Loucy (cell line): ENCODE measurements around the gene HYLS1.
A peak's percentile ranks its signal among the peaks of the same experiment; 100 is the strongest.

Source experiments
- EZH2phosphoT487 ChIP-seq: fragments of 200-600 bp; IDR thresholded peaks from 2 replicates; pipeline ENCODE4 v1.6.1; 2018; ENCODE audit warnings: antibody characterized with exemption, mild to moderate bottlenecking, moderate library complexity, borderline replicate concordance
- TF ChIP-seq, protein P1 (sequence below): fragments of 200-600 bp; sonication (generic); conservative IDR thresholded peaks from 2 replicates; pipeline ENCODE4 v1.5.1; 2014; ENCODE audit warnings: mild to moderate bottlenecking, antibody characterized with exemption, low read length

DNA sequence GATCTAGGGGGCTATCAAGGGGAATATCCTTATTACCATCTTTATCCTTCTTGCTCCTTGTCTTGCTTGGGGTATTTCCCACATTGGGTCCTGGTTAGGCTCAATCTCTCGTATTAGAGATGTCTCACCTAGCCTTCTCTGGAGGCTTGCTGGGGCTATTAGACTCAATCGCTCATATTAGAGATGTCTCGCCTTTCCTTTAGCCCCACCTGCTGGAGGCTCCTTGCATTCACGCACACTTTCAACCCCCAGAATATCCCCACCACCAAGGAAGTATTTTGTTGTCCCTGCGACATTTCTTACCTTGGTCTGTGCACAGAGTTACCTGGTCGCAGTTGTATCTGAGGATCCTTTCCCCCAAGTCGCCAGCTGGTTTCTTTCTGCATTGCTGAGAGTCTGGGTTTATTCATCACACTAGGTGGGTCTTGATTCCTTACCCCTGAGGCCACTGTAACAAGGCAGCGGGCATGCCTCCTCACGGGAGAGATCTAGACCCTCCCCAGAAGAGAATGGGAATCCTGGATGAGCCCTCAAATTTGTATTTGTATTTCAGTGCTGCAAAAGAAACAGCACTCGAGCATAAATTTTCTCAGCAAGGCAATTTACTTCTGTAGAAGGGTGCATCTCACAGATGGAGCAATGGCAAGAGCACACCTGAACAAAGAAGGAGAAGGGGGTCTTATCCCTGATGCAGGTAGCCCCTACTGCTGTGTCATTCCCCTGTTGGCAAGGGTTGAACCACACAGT is 15.9 kb upstream of the HYLS1 start:
- TF ChIP-seq, protein P1, sequence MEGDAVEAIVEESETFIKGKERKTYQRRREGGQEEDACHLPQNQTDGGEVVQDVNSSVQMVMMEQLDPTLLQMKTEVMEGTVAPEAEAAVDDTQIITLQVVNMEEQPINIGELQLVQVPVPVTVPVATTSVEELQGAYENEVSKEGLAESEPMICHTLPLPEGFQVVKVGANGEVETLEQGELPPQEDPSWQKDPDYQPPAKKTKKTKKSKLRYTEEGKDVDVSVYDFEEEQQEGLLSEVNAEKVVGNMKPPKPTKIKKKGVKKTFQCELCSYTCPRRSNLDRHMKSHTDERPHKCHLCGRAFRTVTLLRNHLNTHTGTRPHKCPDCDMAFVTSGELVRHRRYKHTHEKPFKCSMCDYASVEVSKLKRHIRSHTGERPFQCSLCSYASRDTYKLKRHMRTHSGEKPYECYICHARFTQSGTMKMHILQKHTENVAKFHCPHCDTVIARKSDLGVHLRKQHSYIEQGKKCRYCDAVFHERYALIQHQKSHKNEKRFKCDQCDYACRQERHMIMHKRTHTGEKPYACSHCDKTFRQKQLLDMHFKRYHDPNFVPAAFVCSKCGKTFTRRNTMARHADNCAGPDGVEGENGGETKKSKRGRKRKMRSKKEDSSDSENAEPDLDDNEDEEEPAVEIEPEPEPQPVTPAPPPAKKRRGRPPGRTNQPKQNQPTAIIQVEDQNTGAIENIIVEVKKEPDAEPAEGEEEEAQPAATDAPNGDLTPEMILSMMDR: peak; percentile 82
- no peak for TF ChIP-seq EZH2phosphoT487
